ENCODE measurements around the gene IL17REL. TPM values are rescaled to one million over a fixed set of nuclear protein-coding genes. Genes with fewer than 3 reads are reported as not detected.

The IL17REL gene
- total and polyA plus RNA-seq, 2 of the 13 experiments (the other 11 are each of a cell fraction or from before 2014, with no cell fraction given), result not detected

GRCh38 chr22:49948958-49949913 lies 63.3 kb downstream of the IL17REL start (continued):
- TF ChIP-seq ZNF138 (CRISPR knock-in tag; IDR thresholded peaks at IDR 0.05; ENCODE audit: low read depth) (no peak), ZBTB38 (CRISPR knock-in tag; IDR thresholded peaks at IDR 0.05) (no peak), MTERF4 (CRISPR knock-in tag; IDR thresholded peaks at IDR 0.05) (0 out of 2 replicates have a peak, but pooled peaks have one; percentile 31), MIER2 (CRISPR knock-in tag; IDR thresholded peaks at IDR 0.05) (no peak), E2F1 (CRISPR knock-in tag; IDR thresholded peaks at IDR 0.05) (peak; percentile 22; the same call in 1 of the 2 replicates), ZBTB3 (CRISPR knock-in tag; IDR thresholded peaks at IDR 0.05; ENCODE audit: borderline replicate concordance, low read depth) (peak; percentile 91), MLXIP (CRISPR knock-in tag; IDR thresholded peaks at IDR 0.05; ENCODE audit: borderline replicate concordance) (0 out of 2 replicates have a peak, but pooled peaks have one; percentile 42), RFX5 (IDR thresholded peaks at IDR 0.05; ENCODE audit: low read depth, low read length) (no peak), POLR2A (IDR thresholded peaks at IDR 0.05; ENCODE audit: insufficient read depth in 1 of 2, low read depth in 2 of 2, low read length in 2 of 2) (peak in 1 of 2 experiments; percentile 59; a peak in 1 of 4 replicates), SAP130 (CRISPR knock-in tag; IDR thresholded peaks at IDR 0.05; ENCODE audit: low read depth) (peak; percentile 74), ZNF382 (CRISPR knock-in tag; IDR thresholded peaks at IDR 0.05; ENCODE audit: borderline replicate concordance) (no peak), THAP9 (CRISPR knock-in tag; IDR thresholded peaks at IDR 0.05; ENCODE audit: borderline replicate concordance) (no peak; the same call in 1 of the 2 replicates), ZFP37 (CRISPR knock-in tag; IDR thresholded peaks at IDR 0.05; ENCODE audit: borderline replicate concordance) (no peak), HBP1 (CRISPR knock-in tag; IDR thresholded peaks at IDR 0.05; ENCODE audit: low read depth) (no peak), SKIL (CRISPR knock-in tag; IDR thresholded peaks at IDR 0.05; ENCODE audit: borderline replicate concordance) (peak; percentile 68)

Data from HepG2 (cell line).